Measurements from ENCODE around the gene HEBP1.

DNA sequence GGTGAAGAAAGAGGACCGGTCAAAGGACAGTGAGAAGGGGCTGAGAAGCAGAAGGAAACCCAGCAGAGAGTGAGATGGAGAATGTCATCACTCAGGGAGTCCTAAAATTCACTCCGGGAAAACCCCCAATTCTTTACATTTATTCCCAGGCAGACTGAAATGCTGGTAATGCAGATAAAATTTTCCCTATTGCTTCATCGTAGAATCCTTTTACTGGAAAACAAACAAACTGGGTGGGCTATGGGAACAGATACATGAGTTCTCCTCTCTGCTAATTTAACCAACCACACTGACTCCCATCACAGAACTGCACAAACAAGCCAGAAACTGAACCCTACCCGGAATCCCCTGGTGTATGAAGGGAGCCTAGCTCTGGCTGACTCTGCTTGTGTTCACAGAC lies 20.9 kb downstream of the HEBP1 start:
- TF ChIP-seq EZH2 (IDR thresholded peaks at IDR 0.05) (no peak), EZH2phosphoT487 (IDR thresholded peaks at IDR 0.05) (no peak)
- TF ChIP-seq, protein P1, sequence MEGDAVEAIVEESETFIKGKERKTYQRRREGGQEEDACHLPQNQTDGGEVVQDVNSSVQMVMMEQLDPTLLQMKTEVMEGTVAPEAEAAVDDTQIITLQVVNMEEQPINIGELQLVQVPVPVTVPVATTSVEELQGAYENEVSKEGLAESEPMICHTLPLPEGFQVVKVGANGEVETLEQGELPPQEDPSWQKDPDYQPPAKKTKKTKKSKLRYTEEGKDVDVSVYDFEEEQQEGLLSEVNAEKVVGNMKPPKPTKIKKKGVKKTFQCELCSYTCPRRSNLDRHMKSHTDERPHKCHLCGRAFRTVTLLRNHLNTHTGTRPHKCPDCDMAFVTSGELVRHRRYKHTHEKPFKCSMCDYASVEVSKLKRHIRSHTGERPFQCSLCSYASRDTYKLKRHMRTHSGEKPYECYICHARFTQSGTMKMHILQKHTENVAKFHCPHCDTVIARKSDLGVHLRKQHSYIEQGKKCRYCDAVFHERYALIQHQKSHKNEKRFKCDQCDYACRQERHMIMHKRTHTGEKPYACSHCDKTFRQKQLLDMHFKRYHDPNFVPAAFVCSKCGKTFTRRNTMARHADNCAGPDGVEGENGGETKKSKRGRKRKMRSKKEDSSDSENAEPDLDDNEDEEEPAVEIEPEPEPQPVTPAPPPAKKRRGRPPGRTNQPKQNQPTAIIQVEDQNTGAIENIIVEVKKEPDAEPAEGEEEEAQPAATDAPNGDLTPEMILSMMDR (IDR thresholded peaks at IDR 0.05), result no peak
